Retinal pigment epithelial cell (primary cell): ENCODE data around the gene HPN.
"Not testable (repeated sequence)": the region's sequence is repeated elsewhere in the genome, so short reads cannot be mapped to it uniquely, and the experiment has no call there.

Experiments used
- DNase-seq: peaks from one replicate; pipeline ENCODE4 v3.0.0-alpha.2; 2010; ENCODE audit warnings: low read depth
- H3K4me3 ChIP-seq: 2 replicates; pipeline ENCODE4 v1.5.1; 2011; ENCODE audit warnings: mild to moderate bottlenecking, low read length, control low read depth, moderate library complexity
- TF ChIP-seq, protein P1 (sequence below): conservative IDR thresholded peaks from 2 replicates; pipeline ENCODE4 v1.5.1; 2011; ENCODE audit warnings: low read depth, low read length, control low read depth, inconsistent platforms

The HPN gene

DNA sequence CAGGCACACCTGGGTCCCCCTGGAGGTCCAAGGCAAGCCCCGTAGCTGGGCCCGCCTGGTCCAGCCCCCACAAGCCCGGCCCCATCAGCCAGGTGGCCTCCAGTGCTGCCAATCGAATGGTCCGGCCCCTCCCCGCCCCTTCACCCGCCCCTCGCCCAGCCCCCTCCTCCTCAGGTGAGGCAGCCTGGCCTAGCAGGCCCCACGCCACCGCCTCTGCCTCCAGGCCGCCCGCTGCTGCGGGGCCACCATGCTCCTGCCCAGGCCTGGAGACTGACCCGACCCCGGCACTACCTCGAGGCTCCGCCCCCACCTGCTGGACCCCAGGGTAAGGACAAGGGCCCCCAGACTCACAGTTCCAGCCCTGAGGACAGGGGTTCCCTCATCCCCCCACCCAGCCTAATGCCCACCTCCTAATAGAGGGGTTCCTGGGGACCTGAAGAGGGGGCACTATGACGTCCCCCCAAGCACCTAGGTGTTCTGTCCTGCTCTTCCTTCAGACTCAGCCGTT lies at the start of gene HPN:
Gene HPN (plus strand): TSS at position 174 of the 508 bp plus-strand sequence. CDS start 786 bp downstream, outside the sequence.
- TF ChIP-seq, protein P1, sequence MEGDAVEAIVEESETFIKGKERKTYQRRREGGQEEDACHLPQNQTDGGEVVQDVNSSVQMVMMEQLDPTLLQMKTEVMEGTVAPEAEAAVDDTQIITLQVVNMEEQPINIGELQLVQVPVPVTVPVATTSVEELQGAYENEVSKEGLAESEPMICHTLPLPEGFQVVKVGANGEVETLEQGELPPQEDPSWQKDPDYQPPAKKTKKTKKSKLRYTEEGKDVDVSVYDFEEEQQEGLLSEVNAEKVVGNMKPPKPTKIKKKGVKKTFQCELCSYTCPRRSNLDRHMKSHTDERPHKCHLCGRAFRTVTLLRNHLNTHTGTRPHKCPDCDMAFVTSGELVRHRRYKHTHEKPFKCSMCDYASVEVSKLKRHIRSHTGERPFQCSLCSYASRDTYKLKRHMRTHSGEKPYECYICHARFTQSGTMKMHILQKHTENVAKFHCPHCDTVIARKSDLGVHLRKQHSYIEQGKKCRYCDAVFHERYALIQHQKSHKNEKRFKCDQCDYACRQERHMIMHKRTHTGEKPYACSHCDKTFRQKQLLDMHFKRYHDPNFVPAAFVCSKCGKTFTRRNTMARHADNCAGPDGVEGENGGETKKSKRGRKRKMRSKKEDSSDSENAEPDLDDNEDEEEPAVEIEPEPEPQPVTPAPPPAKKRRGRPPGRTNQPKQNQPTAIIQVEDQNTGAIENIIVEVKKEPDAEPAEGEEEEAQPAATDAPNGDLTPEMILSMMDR: no peak
- H3K4me3 ChIP-seq: peak within 1 kb of the TSS; percentile 3
- no peak for DNase-seq

DNA sequence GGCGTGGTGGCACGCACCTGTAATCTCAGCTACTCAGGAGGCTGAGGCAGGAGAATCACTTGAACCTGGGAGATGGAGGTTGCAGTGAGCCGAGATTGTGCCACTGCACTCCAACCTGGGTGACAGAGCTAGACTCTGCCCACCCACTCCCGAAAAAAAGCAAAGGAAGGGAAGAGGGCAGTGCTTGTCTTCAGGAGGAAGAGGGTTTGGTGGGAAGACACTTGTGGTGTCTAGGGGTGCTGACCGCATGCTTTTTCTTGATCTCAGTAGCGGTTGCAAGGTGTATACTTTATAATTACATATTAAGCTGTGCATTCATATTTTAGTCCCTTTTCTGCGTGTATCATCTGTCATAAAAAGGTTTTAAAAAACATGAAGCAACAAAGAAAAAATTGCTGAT lies 48.9 kb upstream of the HPN start:
- H3K4me3 ChIP-seq, DNase-seq: not testable (repeated sequence)

DNA sequence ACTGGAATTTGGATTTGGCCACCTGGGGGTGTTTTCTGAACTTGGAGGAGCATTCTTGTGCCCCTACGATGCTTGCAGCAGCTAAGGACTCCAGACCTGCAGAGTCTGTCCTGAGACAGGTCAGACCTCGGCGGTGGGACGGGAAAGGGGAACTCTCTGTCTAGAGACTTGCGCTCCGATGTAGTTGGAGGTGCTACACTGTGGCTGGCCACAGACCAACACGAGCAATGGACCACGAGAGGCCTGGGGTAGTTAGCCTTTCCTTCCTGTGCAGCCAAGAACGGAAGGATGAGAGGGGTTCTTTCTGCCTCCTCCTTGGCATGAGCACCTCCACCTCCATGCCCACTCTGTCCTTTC lies 47.3 kb upstream of the HPN start:
- H3K4me3 ChIP-seq: no peak overlapping the region
- DNase-seq: no peak
- TF ChIP-seq, protein P1: no peak

DNA sequence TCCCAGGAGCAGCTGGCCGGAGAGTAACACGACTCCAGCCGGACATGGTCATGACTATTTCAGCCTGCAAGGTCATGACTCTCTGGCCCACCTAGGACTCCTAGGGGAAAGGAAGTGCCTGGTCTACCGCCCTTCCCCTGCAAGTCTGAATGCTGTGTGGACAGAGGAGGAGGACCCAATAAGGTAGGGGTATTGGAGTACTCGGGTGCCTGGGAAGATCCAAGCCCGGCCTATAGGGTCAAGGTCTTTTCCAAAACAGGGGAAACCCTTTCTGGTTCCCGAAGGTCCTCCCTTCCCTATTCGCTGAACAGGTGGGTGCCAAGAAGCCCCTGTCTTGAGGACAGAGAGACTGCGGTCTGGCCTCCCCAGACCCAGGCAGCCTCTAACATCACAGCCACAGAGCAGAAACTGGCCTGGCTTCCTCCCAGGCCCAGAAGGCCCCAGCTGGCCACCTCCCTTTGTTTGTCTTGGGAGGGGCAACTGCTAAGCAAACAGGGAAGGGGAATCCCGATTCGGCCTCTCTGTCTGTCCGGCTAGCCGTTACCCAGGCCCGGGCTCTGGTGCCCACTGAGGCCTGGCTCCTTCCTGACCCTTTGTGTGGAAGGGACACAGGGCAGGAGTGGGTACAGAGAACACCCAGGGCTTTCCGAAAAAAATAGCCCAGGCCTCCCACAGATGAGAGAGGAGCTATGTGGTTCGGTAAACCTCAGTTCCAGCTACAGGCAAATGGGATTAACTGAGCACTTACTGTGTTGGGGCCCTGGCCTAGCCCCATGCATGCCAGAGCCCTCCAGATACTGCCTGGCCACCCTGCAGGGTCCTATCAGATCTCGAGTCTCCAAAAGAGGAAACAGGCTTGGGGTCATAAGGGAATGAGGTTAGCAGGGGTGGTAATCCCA lies 46.6 kb upstream of the HPN start:
- TF ChIP-seq, protein P1: no peak
- H3K4me3 ChIP-seq: no peak overlapping the region
- DNase-seq: no peak

GRCh38 chr19:34995551-34995950 lies 46.0 kb upstream of the HPN start:
- TF ChIP-seq, protein P1: no peak
- DNase-seq: no peak

GRCh38 chr19:34997071-34997617 lies 44.4 kb upstream of the HPN start:
- TF ChIP-seq, protein P1: no peak
- no peak overlapping the region for H3K4me3 ChIP-seq
- no peak for DNase-seq

More at GRCh38 chr19:34995551-34995950, 46.0 kb upstream of the HPN start:
- no peak overlapping the region for H3K4me3 ChIP-seq

GRCh38 chr19:34998224-34998623 lies 43.3 kb upstream of the HPN start:
- H3K4me3 ChIP-seq, DNase-seq: not testable (repeated sequence)
